Neuronal stem cell (in vitro differentiated cells): ENCODE results near the gene PSTPIP2.

Experiments
- DNase-seq: peaks from one replicate; pipeline ENCODE4 v3.0.0-alpha.2; 2013; ENCODE audit warnings: low spot score
- H2AFZ ChIP-seq: one replicate; pipeline ENCODE4 v1.6.1; 2013; ENCODE audit warnings: mild to moderate bottlenecking, low read length, inconsistent platforms
- H2AK5ac ChIP-seq: 2 replicates; pipeline ENCODE4 v1.6.1; 2013; ENCODE audit warnings: low read depth, mild to moderate bottlenecking, inconsistent platforms, low read length, moderate library complexity, mixed read lengths
- H2BK120ac ChIP-seq: 2 replicates; pipeline ENCODE4 v1.6.1; 2013; ENCODE audit warnings: low read depth, mild to moderate bottlenecking, inconsistent platforms, low read length, moderate library complexity, mixed read lengths
- H2BK12ac ChIP-seq: one replicate; pipeline ENCODE4 v1.6.1; 2013; ENCODE audit warnings: low read length, inconsistent platforms
- H2BK15ac ChIP-seq: 2 replicates; pipeline ENCODE4 v1.6.1; 2013; ENCODE audit warnings: mild to moderate bottlenecking, low read length, inconsistent platforms, mixed read lengths
- H2BK5ac ChIP-seq: one replicate; pipeline ENCODE4 v1.6.1; 2013; ENCODE audit warnings: inconsistent platforms, mild to moderate bottlenecking, low read length, moderate library complexity
- H3K14ac ChIP-seq: one replicate; pipeline ENCODE4 v1.6.1; 2013; ENCODE audit warnings: low read length, inconsistent platforms
- H3K18ac ChIP-seq: 2 replicates; pipeline ENCODE4 v1.6.1; 2013; ENCODE audit warnings: low read length, inconsistent platforms
- H3K23ac ChIP-seq: 2 replicates; pipeline ENCODE4 v1.6.1; 2013; ENCODE audit warnings: low read depth, mild to moderate bottlenecking, mixed read lengths, low read length, inconsistent platforms; ENCODE audit not compliant: poor library complexity
- H3K27ac ChIP-seq: replicated peaks from 3 replicates; pipeline ENCODE4 v1.5.1; 2013; ENCODE audit warnings: low read length, inconsistent platforms
- H3K27me3 ChIP-seq, 3 experiments: 2 replicates each; pipeline ENCODE4 v1.6.1; 2013; ENCODE audit warnings: low read length in 3 of 3, mild to moderate bottlenecking in 2 of 3, inconsistent platforms in 1 of 3, low read depth in 1 of 3, mixed read lengths in 1 of 3, moderate library complexity in 1 of 3; ENCODE audit not compliant: control insufficient read depth in 3 of 3, insufficient read depth in 3 of 3
- H3K36me3 ChIP-seq, 2 donors: replicated peaks in 1 of 2; 2 replicates each; pipeline ENCODE4 v1.6.1; 2013; ENCODE audit warnings: low read length in 2 of 2; ENCODE audit not compliant: control insufficient read depth in 2 of 2, insufficient read depth in 2 of 2
- H3K4ac ChIP-seq: 2 replicates; pipeline ENCODE4 v1.6.1; 2013; ENCODE audit warnings: inconsistent platforms, mild to moderate bottlenecking, low read length, moderate library complexity
- H3K4me1 ChIP-seq, 2 donors: 1 replicate in 1 of 2; 2 replicates in 1 of 2; pipeline ENCODE4 v1.6.1; 2013; ENCODE audit warnings: low read length in 2 of 2, low read depth in 1 of 2; ENCODE audit not compliant: control insufficient read depth in 2 of 2, insufficient read depth in 1 of 2
- H3K4me2 ChIP-seq: one replicate; pipeline ENCODE4 v1.6.1; 2013; ENCODE audit warnings: mild to moderate bottlenecking, low read length, inconsistent platforms; ENCODE audit not compliant: insufficient read depth, poor library complexity, severe bottlenecking
- H3K4me3 ChIP-seq, 2 donors: 2 replicates each; pipeline ENCODE4 v1.5.1; 2013; ENCODE audit warnings: low read length in 2 of 2, mild to moderate bottlenecking in 2 of 2, inconsistent platforms in 1 of 2, moderate library complexity in 1 of 2
- H3K79me1 ChIP-seq: one replicate; pipeline ENCODE4 v1.6.1; 2013; ENCODE audit warnings: low read depth, mild to moderate bottlenecking, inconsistent platforms, low read length, moderate library complexity
- H3K9ac ChIP-seq: one replicate; pipeline ENCODE4 v1.6.1; 2013; ENCODE audit warnings: mild to moderate bottlenecking, low read depth, low read length, inconsistent platforms; ENCODE audit not compliant: poor library complexity
- H3K9me3 ChIP-seq, 2 donors: replicated peaks in 1 of 2; 2 replicates each; pipeline versions ENCODE3 to v1.6.1; 2013; ENCODE audit warnings: low read length in 2 of 2, mild to moderate bottlenecking in 2 of 2, inconsistent platforms in 1 of 2, low read depth in 1 of 2, mixed read lengths in 1 of 2, moderate library complexity in 1 of 2; ENCODE audit not compliant: control insufficient read depth in 2 of 2, insufficient read depth in 1 of 2
- H4K8ac ChIP-seq: one replicate; pipeline ENCODE4 v1.6.1; 2013; ENCODE audit warnings: low read depth, mild to moderate bottlenecking, inconsistent platforms, low read length, moderate library complexity
- H4K91ac ChIP-seq: one replicate; pipeline ENCODE4 v1.6.1; 2013; ENCODE audit warnings: low read length, low read depth, mild to moderate bottlenecking, inconsistent platforms; ENCODE audit not compliant: poor library complexity
- WGBS, 2 donors: extraction: QIAGEN DNeasy Blood & Tissue Kit; methylation state at CpG; one replicate each; pipeline ENCODE4 v1.1.7; 2013; ENCODE audit warnings: missing lambda C conversion rate in 2 of 2, mixed read lengths in 1 of 2; ENCODE audit not compliant: insufficient read length in 2 of 2, insufficient replicate concordance in 1 of 2; ENCODE audit errors: extremely low coverage in 2 of 2; 5-methylcytosine and 5-hydroxymethylcytosine counted together

The PSTPIP2 gene

GRCh38 chr18:46035696-46036680 lies 36.1 kb downstream of the PSTPIP2 start:
- Histone ChIP-seq H4K8ac (no peak overlapping the region), H2BK5ac (no peak overlapping the region), H3K18ac (no peak overlapping the region), H3K4me2 (no peak overlapping the region), H3K27me3 (no peaks in the 10 kb centered on the region), H2BK15ac (no peak overlapping the region), H3K4me3 (no peak overlapping the region), H3K4ac (no peak overlapping the region), H3K79me1 (no peaks in the 10 kb centered on the region), H2AFZ (no peak overlapping the region), H3K27ac (no peak overlapping the region), H2AK5ac (no peak overlapping the region), H2BK120ac (no peak overlapping the region), H3K4me1 (no peaks in the 10 kb centered on the region), H3K23ac (no peak overlapping the region), H2BK12ac (no peak overlapping the region), H3K9me3 (no peaks in the 10 kb centered on the region), H4K91ac (no peak overlapping the region), H3K36me3 (no peaks in the 10 kb centered on the region), H3K14ac (no peak overlapping the region), H3K9ac (no peak overlapping the region)
- no peak for DNase-seq
- WGBS, 2 donors = no CpG with 5 or more reads among the region's 2 CpGs

DNA sequence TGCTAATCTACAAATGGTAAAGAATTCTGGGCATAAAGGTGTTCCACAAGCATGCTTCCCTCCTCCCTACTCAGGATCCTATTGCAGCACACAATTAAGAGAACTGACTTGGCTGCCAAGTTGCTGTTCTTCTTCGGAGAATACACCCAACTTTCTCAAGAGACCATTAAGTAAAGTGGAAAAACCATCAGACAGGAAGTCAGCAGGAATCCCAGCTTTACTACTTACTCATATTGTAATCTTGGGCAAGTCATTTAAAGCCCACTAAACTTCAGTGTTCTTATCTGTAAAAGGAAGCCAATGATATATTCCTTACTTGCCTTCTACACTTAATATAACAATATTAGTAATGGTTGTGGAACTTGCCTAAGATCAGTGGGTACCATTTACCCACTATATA lies 37.8 kb downstream of the PSTPIP2 start:
- Histone ChIP-seq H3K14ac (no peak overlapping the region), H4K91ac (no peak overlapping the region), H3K36me3 (no peaks in the 10 kb centered on the region), H2AK5ac (no peak overlapping the region), H2BK15ac (no peak overlapping the region), H3K9me3 (no peaks in the 10 kb centered on the region), H3K4me2 (no peak overlapping the region), H2BK12ac (no peak overlapping the region), H3K4me3 (no peak overlapping the region), H2BK120ac (no peak overlapping the region), H3K4ac (no peak overlapping the region), H3K23ac (no peak overlapping the region), H3K9ac (no peak overlapping the region), H3K79me1 (no peaks in the 10 kb centered on the region), H2AFZ (no peak overlapping the region), H3K27me3 (peaks cover 0 to 2% (median 0%) of the 10 kb centered on the region in 3 experiments), H2BK5ac (no peak overlapping the region), H4K8ac (no peak overlapping the region), H3K4me1 (no peaks in the 10 kb centered on the region), H3K27ac (no peak overlapping the region), H3K18ac (no peak overlapping the region)
- no CpG with 5 or more reads among the region's 1 CpG for WGBS, 2 donors
- no peak for DNase-seq

GRCh38 chr18:46031741-46032140 lies 40.3 kb downstream of the PSTPIP2 start:
- Histone ChIP-seq H3K14ac (no peak overlapping the region), H3K23ac (no peak overlapping the region), H3K4me2 (no peak overlapping the region), H4K91ac (no peak overlapping the region), H3K27ac (no peak overlapping the region), H3K18ac (no peak overlapping the region), H2BK5ac (no peak overlapping the region), H4K8ac (no peak overlapping the region), H3K79me1 (no peaks in the 10 kb centered on the region), H3K36me3 (no peaks in the 10 kb centered on the region), H2BK120ac (no peak overlapping the region), H3K4ac (no peak overlapping the region), H3K4me3 (no peak overlapping the region), H3K4me1 (no peaks in the 10 kb centered on the region), H2AFZ (no peak overlapping the region), H2AK5ac (no peak overlapping the region), H3K9me3 (peaks cover 3 to 4% of the 10 kb centered on the region in 2 donors), H3K9ac (no peak overlapping the region), H2BK15ac (no peak overlapping the region), H2BK12ac (no peak overlapping the region), H3K27me3 (peaks cover 0 to 14% (median 0%) of the 10 kb centered on the region in 3 experiments)
- WGBS, 2 donors = no CpG with 5 or more reads among the region's 4 CpGs
- no peak for DNase-seq

GRCh38 chr18:46028536-46028891 lies 43.5 kb downstream of the PSTPIP2 start:
- H3K4me3 ChIP-seq = peak overlapping the region in 1 of 2 donors; percentile 79
- H2AK5ac ChIP-seq = no peak overlapping the region
- WGBS, 2 donors = 100% methylated on average over 2 of the region's 7 CpGs; no CpG with 5 or more reads in 1 of the 2 donors

More at GRCh38 chr18:46028536-46028891, 43.5 kb downstream of the PSTPIP2 start:
- no peak overlapping the region for H2BK120ac ChIP-seq
- peak overlapping the region; percentile 81 for H3K4me2 ChIP-seq
- peak overlapping the region; percentile 82 for H2AFZ ChIP-seq
- H3K18ac ChIP-seq = peak overlapping the region; percentile 89
- H4K8ac ChIP-seq = no peak overlapping the region
- peaks cover 0 to 14% (median 2%) of the 10 kb centered on the region in 3 experiments for H3K27me3 ChIP-seq
- no peak for DNase-seq
- H3K4me1 ChIP-seq = no peaks in the 10 kb centered on the region
- H2BK5ac ChIP-seq = no peak overlapping the region
- H2BK12ac ChIP-seq = no peak overlapping the region
- H3K9ac ChIP-seq = peak overlapping the region; percentile 68
- no peaks in the 10 kb centered on the region for H3K79me1 ChIP-seq
- H3K36me3 ChIP-seq = no peaks in the 10 kb centered on the region
- H3K14ac ChIP-seq = no peak overlapping the region
- no peak overlapping the region for H3K23ac ChIP-seq
- no peak overlapping the region for H4K91ac ChIP-seq
- no peak overlapping the region for H3K27ac ChIP-seq
- peaks cover 3 to 4% of the 10 kb centered on the region in 2 donors for H3K9me3 ChIP-seq
- no peak overlapping the region for H3K4ac ChIP-seq
- no peak overlapping the region for H2BK15ac ChIP-seq
